GM23338 (cell line): Measurements from ENCODE around the gene QRFP.

Source experiments
- CREB1 ChIP-seq: fragments of 250-450 bp; sonication (Bioruptor Pico); IDR thresholded peaks from 2 replicates; pipeline ENCODE4 v1.5.0; 2020; ENCODE audit warnings: low read depth, mild to moderate bottlenecking, moderate library complexity
- CTCF ChIP-seq, 2 experiments: fragments of 200-600 bp in 1 of 2; sonication (generic) in 1 of 2; conservative IDR thresholded peaks; 2 replicates each; pipeline versions ENCODE4 v1.5.1 to v1.6.1; 2016 to 2017; ENCODE audit warnings: antibody characterized with exemption in 2 of 2, low read depth in 2 of 2, mild to moderate bottlenecking in 2 of 2, moderate library complexity in 1 of 2
- EZH2 ChIP-seq: fragments of 200-600 bp; sonication (generic); IDR thresholded peaks from one replicate; pipeline ENCODE4 v1.8.0; 2017; ENCODE audit warnings: antibody characterized with exemption, mild to moderate bottlenecking, low read depth; ENCODE audit not compliant: unreplicated experiment
- EZH2phosphoT487 ChIP-seq: fragments of 200-600 bp; sonication (generic); IDR thresholded peaks from one replicate; pipeline ENCODE4 v1.8.1; 2018; ENCODE audit warnings: antibody characterized with exemption; ENCODE audit not compliant: unreplicated experiment
- JUNB ChIP-seq: IDR thresholded peaks from one replicate; pipeline ENCODE4 v1.6.1; 2016; ENCODE audit warnings: antibody characterized with exemption; ENCODE audit not compliant: unreplicated experiment
- POLR2AphosphoS5 ChIP-seq: IDR thresholded peaks from 2 replicates; pipeline ENCODE4 v1.6.1; 2016; ENCODE audit warnings: antibody characterized with exemption, low read depth
- ZNF114 ChIP-seq: fragments of 250-450 bp; sonication (Bioruptor Pico); IDR thresholded peaks from 2 replicates; pipeline ENCODE4 v1.5.0; 2020; ENCODE audit warnings: mild to moderate bottlenecking, moderate library complexity
- ZNF331 ChIP-seq: fragments of 250-450 bp; sonication (Bioruptor Pico); IDR thresholded peaks from 2 replicates; pipeline ENCODE4 v1.5.0; 2020; ENCODE audit warnings: low read depth, mild to moderate bottlenecking, moderate library complexity

DNA sequence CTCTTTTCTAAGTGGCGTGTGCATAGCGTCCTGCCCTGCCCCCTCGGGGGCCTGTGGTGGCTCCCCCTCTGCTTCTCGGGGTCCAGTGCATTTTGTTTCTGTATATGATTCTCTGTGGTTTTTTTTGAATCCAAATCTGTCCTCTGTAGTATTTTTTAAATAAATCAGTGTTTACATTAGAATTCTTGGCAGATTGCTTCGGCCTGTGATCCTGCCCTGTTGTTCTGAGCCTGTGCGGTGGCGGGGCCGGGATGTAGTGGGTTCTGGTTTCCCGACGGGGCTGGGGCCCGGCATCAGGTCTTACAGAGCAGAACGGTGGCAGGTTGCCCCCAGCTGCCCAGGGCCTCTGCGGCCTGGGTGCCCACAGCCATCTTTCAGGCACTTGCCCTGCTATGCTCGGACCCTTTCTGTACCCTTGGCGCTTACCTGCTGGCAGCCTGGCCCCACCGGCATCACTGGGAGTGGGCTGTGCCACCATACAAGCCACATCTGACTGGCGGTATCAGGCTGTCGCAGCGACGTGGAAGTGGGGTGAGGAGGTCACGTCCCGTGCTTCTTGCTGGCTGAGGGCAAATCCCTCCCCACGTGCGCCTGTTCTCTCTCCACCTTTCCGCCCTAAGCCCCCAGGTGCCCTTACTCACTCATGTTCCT is 9.0 kb downstream of the QRFP start:
- no peak for TF ChIP-seq EZH2
- no peak for TF ChIP-seq CTCF (conservative IDR thresholded peaks at IDR 0.05; ENCODE audit: low read depth in 2 of 2)
- no peak for TF ChIP-seq EZH2phosphoT487
- TF ChIP-seq POLR2AphosphoS5 = no peak
- TF ChIP-seq ZNF114 = no peak
- no peak for TF ChIP-seq JUNB
- no peak for TF ChIP-seq ZNF331 (CRISPR knock-in tag)
- TF ChIP-seq CREB1 (CRISPR knock-in tag) = no peak
